K562 (cell line): Measurements from ENCODE around the gene MEGF11. TPM values are rescaled to one million over a fixed set of nuclear protein-coding genes. Genes with fewer than 3 reads are reported as not detected.

ENCODE experiments used
- AFF1 ChIP-seq, 2 experiments: fragments of 450-650 bp; IDR thresholded peaks; 2 replicates each; pipeline ENCODE4 v1.6.1; 2018; ENCODE audit warnings: mild to moderate bottlenecking in 2 of 2, low read depth in 1 of 2; ENCODE audit not compliant: partially characterized antibody in 2 of 2
- DDX20 ChIP-seq: fragments of 450-650 bp; IDR thresholded peaks from 2 replicates; pipeline ENCODE4 v1.6.1; 2016; ENCODE audit warnings: missing genetic modification characterization, low read depth, mild to moderate bottlenecking, missing compliant biosample characterization, moderate library complexity
- E4F1 ChIP-seq: fragments of 250-450 bp; sonication (Bioruptor Pico); IDR thresholded peaks from 2 replicates; pipeline ENCODE4 v1.5.0; 2021; ENCODE audit warnings: mild to moderate bottlenecking, borderline replicate concordance
- ID3 ChIP-seq, 2 experiments: fragments of 250-450 bp in 1 of 2; fragments of 450-650 bp in 1 of 2; sonication (Bioruptor Pico) in 1 of 2; IDR thresholded peaks; 2 replicates each; pipeline versions ENCODE4 v1.6.1 to v1.8.0; 2016 to 2021; ENCODE audit warnings: mild to moderate bottlenecking in 2 of 2, moderate library complexity in 2 of 2, missing compliant biosample characterization in 1 of 2, missing genetic modification characterization in 1 of 2
- KDM1A ChIP-seq, 2 experiments: fragments of 450-650 bp; IDR thresholded peaks; 2 replicates each; pipeline ENCODE4 v1.6.1; 2016; ENCODE audit warnings: mild to moderate bottlenecking in 2 of 2
- POLR3G ChIP-seq: IDR thresholded peaks from 2 replicates; pipeline ENCODE4 v1.6.1; 2011; ENCODE audit not compliant: insufficient read length, insufficient replicate concordance; ENCODE audit errors: extremely low read depth
- SMC3 ChIP-seq: conservative IDR thresholded peaks from 2 replicates; pipeline ENCODE4 v1.6.1; 2011; ENCODE audit warnings: low read depth, low read length, improper control_type of control experiment; ENCODE audit not compliant: insufficient read depth
- TOE1 ChIP-seq, 2 experiments: fragments of 450-650 bp in 1 of 2; sonication (generic) in 1 of 2; formaldehyde crosslinking in 1 of 2; IDR thresholded peaks; 2 replicates each; pipeline versions ENCODE4 v1.7.1 to v1.8.0; 2016 to 2022; ENCODE audit warnings: borderline replicate concordance in 2 of 2, mild to moderate bottlenecking in 2 of 2, antibody characterized with exemption in 1 of 2, inconsistent platforms in 1 of 2, low read depth in 1 of 2, missing genetic modification reagents in 1 of 2, moderate library complexity in 1 of 2
- ZNF583 ChIP-seq: fragments of 250-450 bp; sonication (Bioruptor Pico); IDR thresholded peaks from 2 replicates; pipeline ENCODE4 v1.4.0; 2020
- polyA plus RNA-seq, 8 experiments: library from polyadenylated mRNA; depleted of rRNA in 4 of 8; stranded (reverse) in 5 of 8; unstranded in 3 of 8; fragments of >200 nt; fragmentation: Nextera tagmentation in 2 of 8; fragmentation: Illumina TruSeq in 1 of 8; extraction: Ambion mirVana in 2 of 8; extraction: Trizol in 1 of 8; gene quantifications; 2 replicates each; pipeline versions ENCODE4 v1.2.1 to v1.2.3, GENCODE V29; 2011 to 2014; ENCODE audit warnings: inconsistent platforms in 1 of 8, missing spikeins in 1 of 8
- total RNA-seq, 7 experiments: library from RNA; depleted of rRNA in 6 of 7; stranded (reverse); fragments of >200 nt in 6 of 7; fragmentation: Illumina TruSeq in 2 of 7; extraction: Trizol in 2 of 7; gene quantifications; 2 replicates each; pipeline versions ENCODE4 v1.2.1 to v1.2.3, GENCODE V29; 2011 to 2021; ENCODE audit warnings: low replicate concordance in 1 of 7

MEGF11 gene
- total and polyA plus RNA-seq, 9 of the 15 experiments (the other 6 are each of a cell fraction or from before 2014, with no cell fraction given) = 0.06 to 0.23 (median 0.20) TPM; not detected in 6

GRCh38 chr15:65949011-65949410 lies 304.5 kb downstream of the MEGF11 start (continued):
- TF ChIP-seq E4F1 (CRISPR knock-in tag) (no peak), POLR3G (no peak), SMC3 (no peak), DDX20 (no peak), ID3 (CRISPR knock-in tag; IDR thresholded peaks at IDR 0.05) (no peak), ID3 (tag; IDR thresholded peaks at IDR 0.05) (no peak), ZNF583 (no peak), KDM1A (IDR thresholded peaks at IDR 0.05) (no peak), AFF1 (IDR thresholded peaks at IDR 0.05; ENCODE audit: low read depth in 1 of 2, partially characterized antibody in 2 of 2) (no peak), TOE1 (IDR thresholded peaks at IDR 0.05; ENCODE audit: borderline replicate concordance) (no peak), TOE1 (CRISPR knock-in tag; IDR thresholded peaks at IDR 0.05; ENCODE audit: borderline replicate concordance, low read depth) (no peak)
